ENCODE data around the gene ST3GAL3.

DNA sequence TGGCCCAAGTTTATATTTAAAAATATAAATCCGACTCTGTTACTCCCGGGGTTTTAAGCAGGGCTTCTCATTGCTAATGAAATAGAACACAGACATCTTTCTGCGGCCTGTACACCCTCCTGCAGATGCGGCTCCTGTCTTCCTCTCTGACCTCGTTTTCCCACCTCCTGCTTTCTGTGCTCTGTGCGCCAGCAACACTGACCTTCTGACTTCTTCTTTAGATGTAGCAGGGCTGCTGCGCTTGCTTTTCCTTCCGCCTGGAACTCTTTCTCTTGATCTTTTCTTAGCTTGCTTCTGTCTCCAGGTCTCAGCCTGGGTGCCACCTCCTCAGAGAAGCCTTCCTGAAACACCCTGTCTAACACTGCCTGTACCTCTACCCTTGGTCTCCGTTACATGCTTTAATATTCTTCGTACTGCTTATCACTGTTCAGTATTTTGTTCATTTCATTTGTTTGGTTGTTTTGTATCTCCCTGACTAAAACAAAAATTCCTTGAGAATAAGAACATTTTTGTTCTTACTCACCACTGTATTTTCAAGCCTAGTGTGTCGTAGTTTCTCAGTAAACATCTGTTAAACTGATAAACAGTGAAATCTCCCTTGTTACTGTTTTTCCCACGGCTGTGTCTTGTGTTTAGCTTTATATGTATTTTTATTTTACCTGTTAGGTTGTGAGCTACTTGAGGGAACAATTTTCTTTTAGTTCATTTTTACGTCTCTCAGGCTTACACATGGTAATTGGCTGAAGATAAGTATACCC lies 79.0 kb downstream of the ST3GAL3 start:
- TF ChIP-seq, protein P1, sequence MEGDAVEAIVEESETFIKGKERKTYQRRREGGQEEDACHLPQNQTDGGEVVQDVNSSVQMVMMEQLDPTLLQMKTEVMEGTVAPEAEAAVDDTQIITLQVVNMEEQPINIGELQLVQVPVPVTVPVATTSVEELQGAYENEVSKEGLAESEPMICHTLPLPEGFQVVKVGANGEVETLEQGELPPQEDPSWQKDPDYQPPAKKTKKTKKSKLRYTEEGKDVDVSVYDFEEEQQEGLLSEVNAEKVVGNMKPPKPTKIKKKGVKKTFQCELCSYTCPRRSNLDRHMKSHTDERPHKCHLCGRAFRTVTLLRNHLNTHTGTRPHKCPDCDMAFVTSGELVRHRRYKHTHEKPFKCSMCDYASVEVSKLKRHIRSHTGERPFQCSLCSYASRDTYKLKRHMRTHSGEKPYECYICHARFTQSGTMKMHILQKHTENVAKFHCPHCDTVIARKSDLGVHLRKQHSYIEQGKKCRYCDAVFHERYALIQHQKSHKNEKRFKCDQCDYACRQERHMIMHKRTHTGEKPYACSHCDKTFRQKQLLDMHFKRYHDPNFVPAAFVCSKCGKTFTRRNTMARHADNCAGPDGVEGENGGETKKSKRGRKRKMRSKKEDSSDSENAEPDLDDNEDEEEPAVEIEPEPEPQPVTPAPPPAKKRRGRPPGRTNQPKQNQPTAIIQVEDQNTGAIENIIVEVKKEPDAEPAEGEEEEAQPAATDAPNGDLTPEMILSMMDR (IDR thresholded peaks at IDR 0.05; ENCODE audit: extremely low read depth in 1 of 2, insufficient read depth in 1 of 2, low read depth in 1 of 2, low read length in 2 of 2), result no peak
- TF ChIP-seq POLR2AphosphoS5 (IDR thresholded peaks at IDR 0.05; ENCODE audit: insufficient read depth, low read depth, low read length) (no peak), JUN (IDR thresholded peaks at IDR 0.05; ENCODE audit: borderline replicate concordance, insufficient read depth, insufficient read length, low read depth) (no peak), POLR2A (IDR thresholded peaks at IDR 0.05; ENCODE audit: low read depth, low read length) (no peak), GATA2 (IDR thresholded peaks at IDR 0.05; ENCODE audit: insufficient read depth, insufficient read length, low read depth, low read length) (no peak), EZH2 (IDR thresholded peaks at IDR 0.05; ENCODE audit: borderline replicate concordance, low read depth, low read length, severe bottlenecking) (no peak)
